ENCODE data around the gene MTA1.

DNA sequence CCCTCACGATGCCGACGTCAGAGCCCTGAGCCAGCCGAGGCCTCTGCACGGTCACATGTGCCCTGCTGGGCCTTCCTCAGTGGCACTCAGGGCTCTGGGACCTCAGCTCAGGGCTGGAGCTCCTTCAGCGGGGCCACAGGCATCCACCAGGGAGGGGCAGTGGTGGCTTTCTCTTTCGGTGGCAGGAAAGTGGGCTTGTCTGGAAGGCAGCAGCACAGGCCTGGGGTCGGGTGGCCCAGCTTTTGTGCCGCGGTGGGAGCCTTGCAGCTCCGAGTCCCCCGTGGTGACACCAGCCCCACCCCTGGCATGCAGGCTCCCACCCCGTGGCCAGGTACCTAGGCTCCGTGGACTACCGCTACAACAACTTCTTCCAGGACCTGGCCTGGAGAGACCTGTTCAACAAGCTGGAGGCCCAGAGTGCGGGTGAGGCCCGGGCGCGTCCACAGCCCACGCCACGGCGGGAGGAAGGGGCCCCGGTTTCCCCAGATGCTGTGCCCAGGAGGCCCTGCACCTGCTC is 35.5 kb upstream of the MTA1 start:
- no peak for TF ChIP-seq POLR2A (IDR thresholded peaks at IDR 0.05; ENCODE audit: low read length)
- no peak for TF ChIP-seq GATA1 (IDR thresholded peaks at IDR 0.05; ENCODE audit: low read depth, low read length)
